Activated effector memory CD4-positive, alpha-beta T cell treated with anti-CD3 and anti-CD28 coated beads, Interleukin-2, amount 50 U/mL, for 16 hours (primary cell): ENCODE results near the gene APOA1.

ENCODE experiments used
- DNase-seq: peaks from one replicate; pipeline ENCODE4 v3.0.0-alpha.2; 2020

Gene APOA1

GRCh38 chr11:116837231-116838091 lies at the start of gene APOA1:
APOA1 (minus strand) TSS chr11:116837622; CDS start chr11:116837387, 235 bp downstream.
- DNase-seq = no peak

GRCh38 chr11:116885951-116886655 lies 48.7 kb upstream of the APOA1 start:
- no peak for DNase-seq

- DNase-seq = no peak
These were observed 45.0 kb upstream of the APOA1 start for GRCh38 chr11:116882386-116882785.

- no peak for DNase-seq
These were observed 43.7 kb upstream of the APOA1 start for GRCh38 chr11:116881143-116881542.

- no peak for DNase-seq
These were observed 42.6 kb upstream of the APOA1 start for GRCh38 chr11:116879800-116880625.

- no peak for DNase-seq
These were observed 39.2 kb upstream of the APOA1 start for GRCh38 chr11:116876656-116877055.

GRCh38 chr11:116875194-116875593 lies 37.8 kb upstream of the APOA1 start:
- DNase-seq = no peak

- no peak for DNase-seq
These were observed 36.8 kb upstream of the APOA1 start for GRCh38 chr11:116874251-116874650.

- DNase-seq = no peak
These were observed 36.0 kb upstream of the APOA1 start for GRCh38 chr11:116873381-116873780.

GRCh38 chr11:116871248-116871647 lies 33.8 kb upstream of the APOA1 start:
- no peak for DNase-seq

- DNase-seq = no peak
These were observed 32.6 kb upstream of the APOA1 start for GRCh38 chr11:116870054-116870453.

GRCh38 chr11:116869610-116870009 lies 32.2 kb upstream of the APOA1 start:
- no peak for DNase-seq

GRCh38 chr11:116868066-116868465 lies 30.6 kb upstream of the APOA1 start:
- DNase-seq = no peak

- DNase-seq = no peak
These were observed 30.2 kb upstream of the APOA1 start for GRCh38 chr11:116867619-116868018.

- no peak for DNase-seq
These were observed 29.5 kb upstream of the APOA1 start for GRCh38 chr11:116866804-116867455.

GRCh38 chr11:116865696-116866095 lies 28.3 kb upstream of the APOA1 start:
- DNase-seq = no peak

GRCh38 chr11:116864531-116864930 lies 27.1 kb upstream of the APOA1 start:
- DNase-seq = no peak

- no peak for DNase-seq
These were observed 25.5 kb upstream of the APOA1 start for GRCh38 chr11:116862951-116863350.

GRCh38 chr11:116862185-116862584 lies 24.8 kb upstream of the APOA1 start:
- DNase-seq = no peak

GRCh38 chr11:116861539-116861938 lies 24.1 kb upstream of the APOA1 start:
- no peak for DNase-seq

GRCh38 chr11:116860303-116860702 lies 22.9 kb upstream of the APOA1 start:
- DNase-seq = no peak

GRCh38 chr11:116859175-116859574 lies 21.8 kb upstream of the APOA1 start:
- no peak for DNase-seq

- DNase-seq = no peak
These were observed 20.5 kb upstream of the APOA1 start for GRCh38 chr11:116857936-116858335.
